ENCODE data around the gene CCDC12.

CCDC12 gene

GRCh38 chr3:46930945-46931403 lies 45.6 kb downstream of the CCDC12 start:
- Histone ChIP-seq H3K27ac (peak overlapping the region; percentile 86 to 92), H3K4me3 (peak overlapping the region; percentile 19)
- TF ChIP-seq, protein P1, sequence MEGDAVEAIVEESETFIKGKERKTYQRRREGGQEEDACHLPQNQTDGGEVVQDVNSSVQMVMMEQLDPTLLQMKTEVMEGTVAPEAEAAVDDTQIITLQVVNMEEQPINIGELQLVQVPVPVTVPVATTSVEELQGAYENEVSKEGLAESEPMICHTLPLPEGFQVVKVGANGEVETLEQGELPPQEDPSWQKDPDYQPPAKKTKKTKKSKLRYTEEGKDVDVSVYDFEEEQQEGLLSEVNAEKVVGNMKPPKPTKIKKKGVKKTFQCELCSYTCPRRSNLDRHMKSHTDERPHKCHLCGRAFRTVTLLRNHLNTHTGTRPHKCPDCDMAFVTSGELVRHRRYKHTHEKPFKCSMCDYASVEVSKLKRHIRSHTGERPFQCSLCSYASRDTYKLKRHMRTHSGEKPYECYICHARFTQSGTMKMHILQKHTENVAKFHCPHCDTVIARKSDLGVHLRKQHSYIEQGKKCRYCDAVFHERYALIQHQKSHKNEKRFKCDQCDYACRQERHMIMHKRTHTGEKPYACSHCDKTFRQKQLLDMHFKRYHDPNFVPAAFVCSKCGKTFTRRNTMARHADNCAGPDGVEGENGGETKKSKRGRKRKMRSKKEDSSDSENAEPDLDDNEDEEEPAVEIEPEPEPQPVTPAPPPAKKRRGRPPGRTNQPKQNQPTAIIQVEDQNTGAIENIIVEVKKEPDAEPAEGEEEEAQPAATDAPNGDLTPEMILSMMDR (IDR thresholded peaks at IDR 0.05), result no peak
- DNase-seq (ENCODE audit: low spot score), result no peak

DNA sequence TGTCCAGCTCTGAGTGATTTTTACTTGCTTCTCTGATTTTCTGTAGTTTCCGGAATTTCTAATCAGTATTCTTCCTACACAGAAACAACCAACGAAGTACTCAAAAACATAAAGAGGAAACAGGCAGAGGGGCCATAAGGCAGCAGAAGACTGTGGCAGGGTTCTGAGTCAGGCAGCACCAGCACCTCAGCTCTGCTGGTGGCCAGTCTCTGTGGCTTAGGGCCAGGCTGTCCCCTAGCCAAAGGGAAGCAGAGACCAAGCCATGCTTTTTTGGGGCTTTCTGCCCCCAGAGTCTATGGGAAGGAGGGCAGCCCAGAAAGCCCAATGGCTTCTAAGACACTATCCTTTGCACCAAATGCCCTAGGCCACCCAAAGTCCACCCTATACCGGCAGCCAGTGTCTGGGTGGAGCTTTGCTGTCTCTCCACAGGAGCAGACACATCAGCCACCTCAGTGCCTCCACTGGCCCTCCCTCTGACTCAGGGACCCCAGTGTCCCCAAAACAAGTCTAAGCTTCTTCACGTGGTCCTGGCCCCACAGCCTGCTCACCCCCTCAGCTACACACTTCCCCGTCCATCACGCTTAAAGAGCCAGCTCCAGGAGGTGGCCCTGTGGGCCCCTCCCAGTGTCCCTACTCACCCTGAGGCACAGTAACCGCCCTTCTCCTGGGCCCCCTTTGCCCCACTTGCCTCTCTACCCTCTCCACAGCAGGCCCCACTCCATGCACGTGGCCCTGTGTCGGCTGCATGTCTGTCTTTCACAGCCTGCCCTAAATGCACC lies 46.2 kb downstream of the CCDC12 start:
- TF ChIP-seq, protein P1 (IDR thresholded peaks at IDR 0.05), result no peak
- peak overlapping the region; percentile 86 to 92 for H3K27ac ChIP-seq
- H3K4me3 ChIP-seq, result peak overlapping the region; percentile 19
- DNase-seq (ENCODE audit: low spot score), result no peak

DNA sequence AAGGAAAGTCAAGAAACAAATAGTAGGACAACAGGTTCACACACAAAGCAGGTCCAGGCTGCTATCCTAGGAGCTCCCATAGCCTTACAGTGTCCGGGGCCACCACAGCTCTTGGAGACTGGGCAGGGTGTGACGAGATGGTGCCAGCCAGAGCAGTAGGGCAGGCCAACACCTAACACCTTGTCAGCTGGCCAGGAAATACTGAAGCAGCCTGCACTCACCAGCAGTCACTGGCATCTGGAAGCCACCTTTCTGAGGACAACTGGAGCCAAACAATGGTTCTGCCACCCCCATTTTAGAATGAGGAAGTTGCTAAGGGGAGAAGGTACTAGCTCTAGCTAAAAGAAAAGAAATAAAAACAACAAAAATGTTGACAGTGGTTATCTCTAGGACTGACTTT lies 47.2 kb downstream of the CCDC12 start:
- H3K4me3 ChIP-seq, result no peak overlapping the region
- H3K27ac ChIP-seq, result peak overlapping the region; percentile 86 to 92
- TF ChIP-seq, protein P1 (IDR thresholded peaks at IDR 0.05), result no peak
- no peak for DNase-seq (ENCODE audit: low spot score)

GRCh38 chr3:46928282-46928681 lies 48.3 kb downstream of the CCDC12 start:
- Histone ChIP-seq H3K4me3 (no peak overlapping the region), H3K27ac (peak overlapping the region in 1 of 2 donors; percentile 66)
- TF ChIP-seq, protein P1 (IDR thresholded peaks at IDR 0.05), result no peak
- DNase-seq (ENCODE audit: low spot score), result no peak

- Histone ChIP-seq H3K27ac (peak overlapping the region; percentile 66 to 72), H3K4me3 (no peak overlapping the region)
These were observed 48.8 kb downstream of the CCDC12 start for GRCh38 chr3:46927718-46928073.

DNA sequence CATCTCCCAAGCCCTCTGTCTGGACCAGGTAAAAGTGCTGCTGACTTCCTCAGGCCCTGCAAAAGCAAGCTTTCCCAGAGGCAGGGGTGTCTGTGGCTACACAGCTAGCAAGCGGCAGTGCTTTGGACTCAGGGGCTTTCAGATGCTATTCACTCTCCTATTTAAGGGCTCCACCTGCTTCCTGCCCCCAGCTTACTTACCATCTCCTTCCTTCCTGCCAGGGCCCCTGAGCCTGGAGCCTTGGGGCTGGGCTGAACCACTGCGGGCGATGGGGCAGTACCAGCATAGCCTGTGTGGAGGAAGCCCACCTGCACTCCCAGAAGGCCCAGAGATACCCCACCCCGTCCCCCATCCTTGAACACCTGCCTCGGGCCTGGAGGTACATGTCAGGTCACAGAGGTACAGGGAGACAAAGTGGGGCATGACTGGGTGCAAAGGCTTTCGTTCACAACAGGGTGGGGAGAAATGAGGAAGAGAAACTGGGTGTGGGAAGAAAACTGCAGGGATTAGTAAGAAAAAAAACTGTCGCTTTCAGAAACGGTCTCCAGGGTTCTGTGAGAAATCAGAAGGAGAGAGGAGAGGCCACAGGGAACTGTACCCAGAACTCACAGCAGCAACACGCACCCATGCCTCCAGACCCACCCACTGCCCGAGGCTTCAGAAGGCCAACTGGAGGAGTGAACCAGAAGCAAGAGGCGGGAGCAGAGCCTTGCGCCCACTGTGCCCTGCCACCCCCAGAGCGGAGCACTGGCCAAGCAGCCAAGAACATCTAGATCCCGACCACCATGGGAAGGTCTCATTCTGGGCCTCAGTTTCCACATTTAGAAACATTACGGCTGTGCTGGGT lies 49.5 kb downstream of the CCDC12 start:
- H3K27ac ChIP-seq, result peak overlapping the region; percentile 66 to 72

More at GRCh38 chr3:46927718-46928073, 48.8 kb downstream of the CCDC12 start:
- TF ChIP-seq, protein P1 (IDR thresholded peaks at IDR 0.05), result no peak
- DNase-seq (ENCODE audit: low spot score), result no peak

More for the DNA sequence above, 49.5 kb downstream of the CCDC12 start:
- H3K4me3 ChIP-seq, result no peak overlapping the region
- TF ChIP-seq, protein P1 (IDR thresholded peaks at IDR 0.05), result no peak
- DNase-seq (ENCODE audit: low spot score), result no peak

Data from coronary artery (tissue), 2 donors.